NOMO-1 (cell line): ENCODE measurements around the gene TNFAIP8L3.
"Not testable (repeated sequence)": the region's sequence is repeated elsewhere in the genome, so short reads cannot be mapped to it uniquely, and the experiment has no call there.

Experiments
- DNase-seq, 2 experiments: peaks; one replicate each; lab custom pipeline; 2025; ENCODE audit not compliant: unreplicated experiment in 2 of 2; lab: John Stamatoyannopoulos, UW

Gene TNFAIP8L3

GRCh38 chr15:51065781-51066180 is 28.9 kb downstream of the TNFAIP8L3 start:
- no peak for DNase-seq

- DNase-seq, result no peak
Observed at GRCh38 chr15:51065261-51065660, 29.4 kb downstream of the TNFAIP8L3 start.

DNA sequence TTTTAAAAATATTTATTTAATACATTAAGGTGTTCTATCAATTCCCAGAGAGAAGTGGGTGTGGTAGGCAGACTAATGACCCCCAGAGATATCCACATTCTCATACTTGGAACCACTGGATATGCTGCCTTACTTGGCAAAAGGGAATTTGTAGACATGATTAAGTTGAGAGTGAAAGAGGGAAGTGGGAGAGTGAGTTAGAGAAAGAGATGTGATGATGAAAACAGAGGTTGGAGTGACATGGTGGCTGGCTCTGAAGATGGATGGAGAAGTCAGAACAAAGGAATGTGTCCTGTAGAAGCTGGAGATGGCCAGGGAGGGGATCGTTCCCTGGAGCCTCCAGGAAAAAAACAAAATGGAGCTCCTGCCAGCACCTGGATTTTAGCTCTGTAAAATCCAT is 32.0 kb downstream of the TNFAIP8L3 start:
- peak in 1 of 2 experiments; percentile 15 for DNase-seq

DNA sequence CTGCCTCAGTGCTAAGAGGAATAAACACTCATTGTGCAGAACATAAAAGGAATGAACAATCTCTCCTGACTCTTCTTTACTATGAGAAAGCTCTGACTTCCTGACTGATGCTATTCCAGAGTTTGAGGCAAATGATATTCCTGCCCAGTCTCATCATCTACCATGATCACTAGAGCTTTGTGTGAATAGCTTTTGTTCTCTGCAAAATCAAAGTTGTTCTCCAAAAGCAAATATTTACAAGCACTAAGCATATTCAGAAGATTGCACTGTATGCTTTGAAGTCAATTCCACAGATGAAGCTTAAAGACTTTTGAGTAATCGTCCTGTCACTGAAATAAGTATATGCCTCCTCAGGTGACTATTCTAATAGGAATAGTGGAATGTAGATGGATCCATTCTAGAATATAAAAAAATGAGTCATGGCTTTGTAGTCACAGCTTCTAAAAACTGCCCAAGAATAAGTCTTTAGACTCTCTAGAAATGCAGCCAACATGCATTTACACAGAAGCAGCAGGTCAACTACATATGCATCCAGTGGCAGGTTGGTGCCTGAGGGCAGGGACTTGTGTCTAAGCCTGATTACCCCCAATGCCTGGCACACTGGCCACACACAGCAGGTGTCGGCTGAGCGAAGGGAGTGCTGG is 34.6 kb downstream of the TNFAIP8L3 start:
- DNase-seq, result no peak

DNA sequence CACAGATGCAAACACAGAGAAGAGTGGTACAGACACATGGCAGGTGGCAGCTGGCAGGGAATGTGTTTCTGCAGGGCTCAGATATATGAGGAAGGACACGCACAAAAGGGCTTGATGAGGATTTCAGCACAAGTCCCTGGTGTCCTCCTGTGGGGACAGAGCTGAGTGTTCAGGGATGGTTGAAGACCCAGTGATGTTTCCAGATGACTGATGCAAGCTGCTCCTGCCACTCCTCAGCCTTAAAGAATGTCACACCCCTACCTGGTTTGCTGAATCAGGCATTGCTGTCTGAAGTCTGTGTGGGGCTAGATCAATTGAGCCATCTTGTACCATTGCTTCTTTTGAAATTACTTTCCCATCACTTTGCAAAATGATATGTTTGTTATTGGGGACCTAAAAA is 40.2 kb downstream of the TNFAIP8L3 start:
- no peak for DNase-seq

GRCh38 chr15:51053571-51053970 is 41.1 kb downstream of the TNFAIP8L3 start:
- no peak for DNase-seq

GRCh38 chr15:51051776-51052175 is 42.9 kb downstream of the TNFAIP8L3 start:
- no peak for DNase-seq

DNA sequence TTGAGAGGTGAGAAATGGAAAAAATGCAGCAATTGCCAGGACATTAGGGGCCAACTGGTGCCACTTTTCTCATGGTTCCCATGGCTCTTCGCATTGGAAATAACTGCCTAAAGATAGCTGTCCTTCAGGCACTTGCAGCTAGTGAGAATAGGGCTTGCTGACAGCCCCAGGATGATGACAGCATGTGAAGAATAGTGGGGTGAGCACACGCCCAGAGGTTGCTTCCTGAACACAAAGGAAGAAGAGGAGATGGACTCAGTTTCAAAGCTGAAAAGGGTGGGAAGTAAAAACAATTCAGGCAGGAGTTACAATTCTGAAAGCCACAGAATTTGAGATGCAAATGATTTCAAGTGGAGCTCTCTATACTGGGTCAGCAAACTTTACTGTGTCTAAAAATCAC is 45.6 kb downstream of the TNFAIP8L3 start:
- DNase-seq, result no peak

DNA sequence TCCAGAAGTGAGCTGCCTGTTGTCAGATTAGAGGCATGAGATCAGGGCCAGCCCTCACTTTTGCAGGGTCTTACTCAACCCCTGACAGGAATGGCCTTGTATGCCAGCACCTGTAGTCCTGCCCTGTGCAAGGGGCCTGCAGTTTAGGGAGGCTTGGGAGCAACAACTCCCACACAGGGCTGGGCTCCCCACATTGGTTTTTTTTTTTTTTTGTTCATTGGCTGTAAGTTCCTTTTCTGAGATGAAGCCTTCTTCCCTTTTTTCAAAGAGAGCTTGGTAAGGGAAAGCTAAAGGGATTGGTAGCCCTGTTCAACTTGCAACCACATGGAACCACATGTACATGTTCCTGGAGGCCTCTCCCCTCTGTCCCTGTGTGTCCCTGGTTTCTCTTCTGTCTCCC is 46.4 kb downstream of the TNFAIP8L3 start:
- peak in 1 of 2 experiments; percentile 37 for DNase-seq

DNA sequence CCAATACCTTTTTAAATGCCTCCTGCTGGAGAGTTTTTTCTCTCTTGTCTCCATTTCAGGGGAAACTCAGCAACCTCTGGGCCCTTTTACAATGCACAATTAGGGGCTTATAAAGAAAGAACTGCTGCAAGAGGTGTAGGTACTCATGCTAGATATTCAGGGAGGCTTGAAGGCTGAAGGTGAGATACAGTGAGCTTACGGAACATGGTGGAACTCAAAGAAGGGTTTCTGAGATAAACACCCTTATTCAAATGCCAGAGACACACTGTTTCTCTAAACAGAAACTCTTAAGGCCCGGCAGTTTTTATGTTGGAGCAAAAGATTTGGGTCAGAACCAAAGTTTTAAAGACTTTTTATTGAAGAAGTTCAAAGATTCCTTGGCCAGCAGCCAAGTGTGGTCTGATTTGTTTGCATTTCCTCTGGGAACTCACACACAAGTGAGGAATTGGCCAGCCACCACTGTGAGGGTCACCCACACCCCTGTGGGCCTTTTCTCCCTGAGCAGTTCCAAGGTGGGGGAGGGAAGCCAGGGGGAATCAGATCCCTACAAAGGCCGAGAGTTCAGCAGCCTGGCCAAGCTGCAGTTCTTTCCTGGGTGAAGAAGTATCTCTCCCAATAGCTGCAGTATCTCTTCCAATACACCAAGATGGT is 47.8 kb downstream of the TNFAIP8L3 start:
- DNase-seq, result no peak

- no peak for DNase-seq
Observed at GRCh38 chr15:51046016-51046415, 48.7 kb downstream of the TNFAIP8L3 start.

DNA sequence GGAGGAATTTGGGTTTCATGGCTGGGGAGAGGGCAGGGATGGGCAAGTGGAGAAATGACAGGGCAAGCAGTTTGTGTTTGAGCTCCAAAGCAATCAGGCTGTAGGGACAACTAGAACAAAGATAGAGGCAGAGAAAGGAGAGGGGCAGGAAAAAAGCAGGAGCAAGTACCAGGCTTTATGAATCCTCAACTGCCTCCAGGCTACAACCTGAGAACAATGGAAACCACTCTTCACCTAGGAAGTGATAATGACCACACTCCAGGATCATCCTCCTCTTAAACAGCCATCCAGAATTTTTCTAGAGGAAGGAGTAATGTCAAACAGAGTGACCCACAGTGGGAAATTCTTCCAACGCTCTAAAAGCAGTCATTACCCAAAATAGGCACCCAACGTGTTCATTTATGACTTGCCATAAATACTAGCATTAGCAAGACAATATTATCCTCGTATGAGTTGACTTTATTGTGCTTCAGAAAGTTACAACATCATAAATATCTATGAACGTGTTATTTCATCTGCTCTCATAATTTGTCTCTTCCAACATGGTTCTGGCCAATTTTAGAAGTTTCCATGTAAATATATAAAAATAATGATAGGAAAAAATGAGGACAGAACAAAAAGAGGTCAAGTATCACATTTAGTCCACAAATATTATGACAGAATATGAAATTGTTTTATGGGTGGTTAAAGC is 50.5 kb downstream of the TNFAIP8L3 start:
- DNase-seq, result no peak

GRCh38 chr15:51038974-51039319 is 55.8 kb downstream of the TNFAIP8L3 start:
- no peak for DNase-seq

DNA sequence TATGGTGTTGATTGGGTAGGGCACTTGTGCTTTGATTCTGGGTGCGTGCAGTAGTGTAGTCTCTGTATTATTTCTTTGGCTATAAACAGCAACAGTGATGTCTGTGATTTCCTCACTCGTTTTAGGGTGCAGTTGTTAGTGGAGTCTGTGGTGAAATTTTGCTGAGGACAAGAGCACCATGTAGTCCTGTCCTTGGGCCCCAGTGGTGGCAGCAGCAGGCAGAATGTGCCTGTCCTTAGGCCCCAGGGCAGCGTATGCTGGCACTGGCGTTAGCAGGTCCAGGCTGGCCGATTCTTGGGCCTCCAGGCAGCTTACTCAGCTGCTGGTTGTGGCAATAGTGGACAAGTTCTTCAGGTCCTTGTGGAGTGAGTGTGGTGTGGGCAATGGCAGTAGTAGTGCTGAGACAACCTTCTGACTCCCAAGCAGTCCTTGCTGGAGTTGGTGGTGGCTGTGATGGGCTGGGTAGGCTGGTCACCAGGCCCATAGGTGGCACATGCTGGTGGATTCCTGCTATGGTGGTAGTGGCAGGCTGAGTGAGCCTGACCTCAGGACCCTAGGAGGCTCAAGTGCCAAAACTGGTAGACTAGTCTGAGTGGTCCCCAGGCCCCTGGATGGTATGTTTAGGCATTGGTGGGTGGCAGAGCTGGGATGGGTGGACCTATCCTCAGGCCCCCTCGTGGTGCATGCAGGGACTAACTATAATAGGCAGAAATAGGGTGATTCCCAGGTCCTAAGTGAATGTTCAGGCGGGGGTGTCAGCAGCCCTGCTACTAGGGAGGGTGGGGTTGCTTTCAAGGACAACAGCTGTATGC is 56.3 kb downstream of the TNFAIP8L3 start:
- DNase-seq, result no peak

GRCh38 chr15:51037474-51037873 is 57.2 kb downstream of the TNFAIP8L3 start:
- not testable (repeated sequence) for DNase-seq

DNA sequence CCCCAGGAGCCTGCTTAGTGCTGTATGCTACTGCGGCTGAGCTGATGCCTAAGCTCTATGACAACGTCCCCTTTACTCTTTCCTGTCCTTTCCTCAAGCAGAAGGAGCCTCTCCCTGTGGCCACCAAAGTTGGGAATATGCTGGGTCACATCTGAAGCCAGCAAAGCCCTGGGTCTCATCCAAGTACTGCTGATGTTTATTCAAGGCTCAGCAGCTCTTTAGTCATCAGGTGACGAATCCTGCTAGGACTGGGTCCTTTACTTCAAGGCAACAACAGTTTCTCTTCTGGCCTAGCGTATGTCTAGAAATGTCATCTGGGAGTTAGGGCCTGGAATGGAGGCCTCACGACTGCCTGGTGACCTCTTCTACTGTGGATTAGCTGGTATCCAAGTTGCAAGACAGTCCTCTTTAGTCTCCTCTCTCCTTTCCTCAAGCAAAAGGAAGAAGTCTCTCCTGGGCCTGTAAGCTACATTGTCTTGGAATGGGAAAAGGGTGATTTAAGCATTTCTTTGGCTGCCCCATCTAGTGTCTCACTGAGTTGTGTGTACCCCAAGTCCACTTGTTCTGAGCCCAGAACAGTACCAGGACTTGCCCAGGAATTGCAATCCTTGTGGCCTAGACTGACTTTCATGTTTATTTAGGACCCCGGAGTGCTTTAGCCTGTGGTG is 63.9 kb downstream of the TNFAIP8L3 start:
- no peak for DNase-seq

- no peak for DNase-seq
Observed at GRCh38 chr15:51025454-51025846, 69.3 kb downstream of the TNFAIP8L3 start.

DNA sequence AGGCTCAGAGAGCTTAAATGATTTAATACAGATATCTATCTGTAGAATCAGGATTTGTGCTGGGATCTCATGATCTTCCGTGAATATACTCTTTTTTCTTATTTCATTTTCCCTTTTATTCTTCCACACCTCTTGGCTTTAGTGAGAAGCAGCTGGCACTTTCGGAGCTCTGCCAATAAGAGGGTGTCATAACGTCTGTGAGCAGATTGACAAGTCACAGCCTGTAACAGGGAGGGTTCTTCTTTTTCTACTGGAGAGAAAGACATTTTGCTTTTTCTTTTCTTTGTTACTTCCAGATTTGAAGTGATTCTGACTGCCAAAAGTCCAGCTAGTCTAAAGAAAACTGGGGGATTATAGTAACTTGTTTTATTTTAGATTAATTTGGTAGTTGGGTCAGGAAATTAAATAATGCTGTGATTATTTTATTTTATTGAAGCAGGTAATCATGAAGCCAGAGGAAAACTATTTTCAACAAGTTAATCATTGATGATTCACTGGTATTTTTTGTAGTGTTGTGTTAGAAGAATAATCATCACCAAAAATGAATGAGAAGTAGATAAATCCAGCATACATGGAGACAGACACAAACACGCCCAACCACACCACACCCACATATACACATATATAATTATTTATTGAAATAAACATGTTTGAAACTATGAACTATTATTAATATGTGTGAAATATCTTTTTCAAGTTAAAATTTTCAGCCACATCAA is 69.8 kb downstream of the TNFAIP8L3 start:
- no peak for DNase-seq

DNA sequence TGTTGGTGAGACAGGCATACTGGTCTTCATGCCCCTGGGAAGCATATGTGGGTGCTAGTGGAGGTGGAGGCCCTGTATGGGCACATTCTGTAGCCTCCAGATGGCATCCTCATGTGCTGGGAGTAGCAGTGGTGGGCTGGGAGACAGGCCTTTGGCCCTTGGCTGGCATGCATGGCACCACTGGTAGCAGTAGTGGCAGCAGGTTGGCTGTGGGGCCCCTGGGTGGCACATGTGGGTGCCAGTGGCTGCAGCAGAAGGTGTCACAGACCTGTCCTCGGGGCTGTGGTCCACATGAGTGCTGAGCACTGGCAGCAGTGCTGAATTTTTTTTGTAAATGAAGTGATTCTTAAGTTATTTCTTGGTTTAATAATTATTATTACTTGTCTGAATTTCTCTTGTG is 71.2 kb downstream of the TNFAIP8L3 start:
- no peak for DNase-seq

- DNase-seq, result no peak
Observed at GRCh38 chr15:51022206-51022605, 72.5 kb downstream of the TNFAIP8L3 start.
